NCI-H2107 (cell line): ENCODE data around the gene VHLL.
"Not testable (repeated sequence)": the region's sequence is repeated elsewhere in the genome, so short reads cannot be mapped to it uniquely, and the experiment has no call there.

Source experiments
- DNase-seq: peaks from one replicate; lab custom pipeline; 2025; lab: John Stamatoyannopoulos, UW

The VHLL gene

DNA sequence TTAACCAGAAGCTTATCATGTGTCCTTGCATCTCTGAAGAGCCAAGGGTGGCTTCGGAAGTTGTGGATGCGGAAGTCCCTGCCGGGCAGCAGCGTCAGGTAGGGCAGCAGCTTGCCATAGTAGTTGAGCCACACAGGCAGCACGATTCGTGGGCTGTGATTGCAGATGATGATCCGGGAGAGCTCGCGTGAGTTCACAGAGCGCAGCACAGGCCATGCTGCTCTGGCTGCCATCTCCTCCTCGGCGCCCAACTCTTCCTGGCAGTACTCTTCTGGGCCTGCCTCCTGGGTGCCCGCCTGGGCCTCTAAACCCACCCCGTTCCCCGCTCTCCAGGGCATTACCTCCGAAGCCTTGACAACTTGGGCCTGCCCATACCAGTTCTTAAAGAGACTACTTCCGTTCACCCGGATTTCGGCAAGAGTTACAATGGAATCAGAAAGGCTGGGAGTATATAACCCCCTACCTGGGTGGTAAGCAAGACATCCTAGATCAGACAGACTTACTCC, at the start of gene VHLL:
Gene VHLL (minus strand): TSS at position 456 of the 506 bp plus-strand sequence. CDS start 118 bp downstream, at position 338.
- DNase-seq, result no peak

DNA sequence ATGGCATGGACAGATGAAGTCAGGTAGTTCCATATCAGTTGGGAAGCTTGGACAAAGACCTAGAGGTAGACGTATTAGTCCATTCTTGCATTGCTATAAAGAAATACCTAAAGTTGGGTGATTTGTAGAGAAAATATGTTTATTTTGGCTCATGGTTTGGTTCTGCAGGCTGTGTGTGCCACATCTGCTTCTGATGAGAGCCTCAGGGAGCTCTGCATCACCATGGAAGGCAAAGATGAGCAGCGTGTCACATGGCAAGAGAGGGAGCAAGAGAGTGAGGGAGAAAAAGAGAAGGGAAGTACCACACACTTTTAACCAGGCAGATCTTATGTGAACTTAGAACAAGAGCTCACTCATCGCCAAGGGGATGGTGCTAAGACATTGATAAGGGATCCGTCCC, 48.2 kb upstream of the VHLL start:
- DNase-seq, result no peak

DNA sequence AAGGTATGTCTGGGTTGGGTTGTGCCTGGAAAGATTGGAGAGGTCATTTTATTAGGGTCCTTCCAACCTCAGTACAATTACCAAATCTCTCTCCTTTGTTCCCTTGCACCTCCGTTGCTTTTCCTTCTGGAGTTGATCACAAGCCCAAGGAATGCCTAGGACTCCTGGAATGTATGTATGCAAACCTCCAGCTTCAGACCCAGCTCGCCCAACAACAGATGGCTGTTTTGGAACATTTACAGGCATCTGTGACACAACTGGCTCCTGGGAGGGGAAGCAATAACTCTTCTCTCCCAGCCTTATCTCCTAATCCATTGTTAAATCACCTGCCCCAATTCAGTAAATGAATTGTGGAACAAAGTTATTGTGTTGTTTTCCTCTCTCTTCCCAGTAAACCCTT, 47.5 kb upstream of the VHLL start:
- DNase-seq, result no peak

DNA sequence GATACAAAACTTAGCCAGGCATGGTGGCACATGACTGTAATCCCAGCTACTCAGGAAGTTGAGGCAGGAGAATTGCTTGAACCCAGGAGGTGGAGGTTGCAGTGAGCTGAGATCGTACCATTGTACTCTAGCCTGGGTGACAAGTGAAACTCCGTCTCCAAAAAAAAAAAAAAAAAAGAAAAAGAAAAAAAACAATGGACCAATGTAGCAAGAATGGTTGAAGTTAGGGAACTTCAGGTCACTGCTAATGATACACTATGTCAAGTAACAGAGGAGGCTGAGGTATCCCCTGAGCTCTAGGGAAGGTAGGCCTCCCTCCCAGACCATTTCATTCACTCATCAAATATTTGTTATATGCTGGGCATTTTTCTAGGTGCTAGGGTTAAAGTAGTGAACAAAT, 46.9 kb upstream of the VHLL start:
- DNase-seq, result not testable (repeated sequence)

DNA sequence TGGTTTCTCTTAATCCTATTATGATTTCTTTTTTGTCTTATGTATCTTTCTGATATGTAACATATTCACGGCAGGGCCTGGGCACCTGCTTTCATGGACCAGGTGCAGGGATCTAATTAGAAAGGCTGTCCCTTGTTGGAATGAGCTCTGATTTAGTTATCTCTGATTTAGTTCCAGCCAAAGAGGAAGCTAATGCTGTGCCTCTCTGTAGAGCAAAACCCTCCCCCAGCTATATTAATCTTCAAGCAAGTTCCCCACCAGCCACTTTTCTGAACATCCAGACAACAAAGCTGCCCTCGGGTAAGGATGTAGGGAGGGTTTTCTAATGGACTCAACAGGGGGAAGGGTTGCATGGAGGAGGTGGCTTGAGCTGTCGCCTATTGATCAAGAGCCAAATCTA, 45.3 kb upstream of the VHLL start:
- no peak for DNase-seq

DNA sequence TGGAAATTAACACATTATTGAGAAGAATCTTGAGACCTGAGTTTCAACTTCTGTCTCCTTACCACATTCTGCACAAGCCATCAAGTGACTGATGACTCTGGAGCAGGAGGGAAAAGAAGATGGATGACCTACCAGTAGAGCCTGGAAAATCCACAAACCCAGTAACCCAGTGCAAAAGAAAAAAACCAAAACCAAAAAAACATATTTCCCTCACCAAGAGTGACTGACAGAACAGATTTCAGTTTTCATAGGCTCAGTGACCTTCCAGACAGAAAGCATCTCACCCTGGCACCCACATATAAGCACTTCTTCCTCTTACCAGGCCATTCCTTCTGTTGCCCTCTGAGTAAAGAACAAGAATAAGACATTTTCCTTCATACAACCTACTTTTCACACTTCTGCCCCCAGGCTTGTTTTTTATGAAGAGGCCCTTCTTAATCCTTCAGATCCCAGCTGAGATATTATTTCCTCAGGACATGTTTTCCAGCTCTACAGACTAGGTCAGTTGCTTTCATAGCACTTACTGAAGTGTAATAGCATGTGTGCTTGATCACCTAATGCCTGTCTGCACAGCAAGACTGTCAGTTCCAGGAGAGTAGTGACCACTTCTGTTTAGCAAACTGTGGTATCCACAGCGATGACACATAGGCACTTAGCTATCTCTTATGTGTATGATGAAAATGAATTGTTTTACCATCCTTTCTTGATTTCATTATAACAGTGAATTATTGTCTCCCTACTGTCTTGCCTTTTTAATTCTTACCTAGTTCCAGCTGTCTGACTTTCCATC, 43.3 kb upstream of the VHLL start:
- no peak for DNase-seq

DNA sequence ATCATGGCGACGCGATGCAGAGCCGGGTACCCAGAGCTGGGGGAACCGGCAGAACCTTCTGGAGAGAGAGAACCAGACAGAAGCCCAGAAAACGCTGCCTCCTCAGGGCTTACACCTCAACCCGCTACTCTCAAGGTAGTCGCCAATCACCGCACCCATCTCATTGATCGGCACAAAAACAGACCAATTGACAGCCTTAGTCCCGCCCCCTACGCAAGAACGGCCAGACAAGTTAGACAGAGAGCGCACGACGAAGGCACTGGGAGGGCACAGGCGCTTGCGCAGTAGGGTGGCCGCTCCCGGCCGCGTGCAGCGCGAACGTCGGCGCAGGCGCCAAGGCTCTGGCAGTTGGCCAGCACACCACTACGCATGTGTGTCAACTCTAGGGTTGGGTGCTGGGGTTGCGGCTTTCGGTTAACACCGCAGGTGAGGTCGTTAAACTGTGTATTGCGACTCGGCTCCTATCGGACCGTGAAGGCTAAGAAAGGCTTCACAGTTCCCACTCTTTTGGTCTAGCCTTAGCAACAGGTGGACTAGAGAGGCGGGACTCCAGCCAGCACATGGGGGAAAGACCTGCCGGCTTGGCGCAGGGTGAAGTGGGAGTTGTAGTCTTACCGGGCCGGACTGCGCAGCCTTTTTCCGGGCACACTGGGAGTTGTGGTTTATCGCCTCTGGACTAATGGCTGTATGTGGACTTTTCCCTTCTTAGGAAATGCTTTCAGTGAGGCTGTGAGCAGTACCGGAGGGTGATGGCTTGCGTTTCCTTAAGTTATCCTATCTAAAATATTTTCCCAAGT, 39.3 kb upstream of the VHLL start, which contains the start of the genes CCT3 and TSACC:
Gene CCT3 (minus strand): TSS at position 113 of the 797 bp plus-strand sequence. CDS start 108 bp downstream, at position 5.
Gene TSACC (plus strand): TSS at position 347 of the 797 bp plus-strand sequence. CDS start 1,232 bp downstream, outside the sequence.
- peak; percentile 100 for DNase-seq

DNA sequence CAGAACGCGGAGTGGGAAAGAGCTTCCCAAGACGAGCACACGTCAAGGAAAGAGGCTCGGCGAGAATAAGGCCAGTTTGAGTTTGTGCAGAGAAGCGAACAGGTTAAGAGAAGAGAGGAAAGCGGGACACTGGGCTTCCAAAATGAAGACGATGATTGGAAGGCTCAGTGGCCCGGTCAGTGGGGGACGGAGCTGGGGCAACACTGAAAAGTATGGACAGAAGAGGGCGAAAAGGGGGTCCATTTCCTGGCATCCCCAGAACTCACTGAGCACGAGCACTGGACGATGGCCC, 38.7 kb upstream of the VHLL start:
- no peak for DNase-seq

DNA sequence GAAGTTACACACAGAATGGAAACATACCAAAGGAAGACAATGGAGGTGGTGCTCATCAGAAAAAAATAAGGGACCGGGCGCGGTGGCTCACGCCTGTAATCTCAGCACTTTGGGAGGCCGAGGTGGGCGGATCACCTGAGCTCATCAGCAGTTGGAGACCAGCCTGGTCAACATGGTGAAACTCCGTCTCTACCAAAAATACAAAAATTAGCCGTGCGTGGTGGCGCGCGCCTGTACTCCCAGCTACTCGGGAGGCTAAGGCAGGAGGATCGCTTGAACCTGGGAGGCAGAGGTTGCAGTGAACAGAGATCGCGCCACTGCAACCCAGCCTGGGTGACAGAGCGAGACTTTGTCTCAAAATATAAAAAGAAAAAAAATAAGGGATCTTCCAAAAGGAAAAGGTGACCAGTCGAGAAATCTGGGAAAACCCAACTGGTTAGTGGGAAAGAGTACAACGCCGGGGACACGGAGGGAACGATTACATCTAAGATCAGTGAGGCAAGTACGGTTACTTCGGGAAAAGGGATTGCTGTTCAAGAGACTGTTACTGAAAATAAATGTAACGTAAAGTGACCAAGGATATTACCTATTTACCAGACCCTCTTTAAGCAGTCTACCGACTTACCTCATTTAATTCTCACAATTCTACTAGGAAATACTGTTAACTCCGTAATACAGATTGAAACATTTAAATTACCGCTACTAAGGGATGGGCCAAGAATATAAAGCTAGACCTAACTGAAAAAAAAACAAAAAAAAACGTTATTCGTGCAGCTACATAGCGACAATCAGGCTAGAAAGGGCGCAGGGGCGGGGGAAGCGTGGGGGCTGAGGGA, 38.2 kb upstream of the VHLL start:
- no peak for DNase-seq

DNA sequence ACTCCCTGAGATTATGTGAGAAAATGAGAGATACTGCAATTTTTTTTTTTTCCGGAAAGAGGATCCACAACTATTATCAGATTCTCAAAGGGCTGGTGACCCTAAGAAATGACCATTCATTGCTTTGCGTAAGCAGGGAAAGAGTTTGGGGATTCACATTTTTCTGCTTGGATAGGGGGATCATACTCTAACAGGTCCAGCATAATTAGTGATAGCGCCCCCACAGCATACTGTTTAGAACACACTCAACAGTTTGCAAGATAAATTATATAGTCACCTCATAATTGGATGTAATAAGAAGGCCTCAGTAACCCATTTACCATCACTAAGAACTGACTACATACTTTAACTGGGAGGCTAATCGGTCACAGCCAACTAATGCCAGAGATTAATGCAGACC, 37.1 kb upstream of the VHLL start:
- no peak for DNase-seq

DNA sequence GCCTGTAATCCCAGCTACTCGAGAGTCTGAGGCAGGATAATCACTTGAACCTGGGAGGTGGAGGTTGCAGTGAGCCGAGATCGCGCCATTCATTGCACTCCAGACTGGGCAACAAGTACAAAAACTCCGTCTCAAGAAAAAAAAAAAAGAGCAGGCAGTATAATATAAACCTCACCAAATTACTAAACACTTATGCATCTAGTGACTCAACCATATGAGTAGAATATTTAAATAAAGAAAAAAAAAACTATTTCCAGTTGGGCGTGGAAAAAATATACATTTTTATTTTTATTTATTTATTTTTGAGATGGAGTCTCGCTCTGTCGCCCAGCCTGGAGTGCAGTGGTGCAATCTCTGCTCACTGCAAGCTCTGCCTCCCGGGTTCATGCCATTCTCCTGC, 24.1 kb upstream of the VHLL start:
- DNase-seq, result not testable (repeated sequence)

DNA sequence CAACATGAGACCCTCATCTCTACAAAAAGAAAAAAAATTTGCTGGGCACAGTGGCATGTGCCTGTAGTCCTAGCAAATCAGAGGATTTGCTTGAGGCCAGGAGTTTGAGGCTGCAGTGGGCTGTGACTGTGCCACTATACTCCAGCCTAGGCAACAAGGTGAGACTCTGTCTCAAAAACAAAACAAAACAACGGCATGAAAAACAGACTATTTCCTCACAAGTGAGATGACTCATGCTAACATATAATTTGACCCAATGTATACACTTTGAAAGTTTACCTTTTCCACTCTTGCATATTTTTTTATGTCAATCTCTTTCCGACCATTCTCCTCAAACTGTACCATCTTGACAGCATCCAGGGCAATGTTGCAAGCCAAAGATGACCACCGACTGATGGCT, 21.5 kb upstream of the VHLL start:
- DNase-seq, result no peak

DNA sequence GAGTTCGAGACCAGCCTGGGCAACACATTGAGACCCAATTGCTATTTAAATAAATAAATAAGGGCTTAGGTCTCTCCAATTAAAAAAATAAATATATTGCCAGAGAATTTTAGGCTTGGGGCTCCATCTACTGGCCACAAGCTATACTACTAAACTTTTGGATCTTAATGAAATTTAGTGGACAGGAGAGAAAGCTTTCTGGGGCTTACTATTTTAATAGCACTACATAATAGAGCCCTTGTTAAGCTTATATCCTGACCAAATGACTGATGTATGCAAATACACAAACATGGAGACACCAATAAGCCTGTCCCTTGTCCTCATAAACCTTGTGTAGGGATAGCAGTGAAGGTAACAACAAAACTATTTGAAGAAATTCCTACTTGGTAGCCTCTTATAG, 20.6 kb upstream of the VHLL start:
- DNase-seq, result no peak

DNA sequence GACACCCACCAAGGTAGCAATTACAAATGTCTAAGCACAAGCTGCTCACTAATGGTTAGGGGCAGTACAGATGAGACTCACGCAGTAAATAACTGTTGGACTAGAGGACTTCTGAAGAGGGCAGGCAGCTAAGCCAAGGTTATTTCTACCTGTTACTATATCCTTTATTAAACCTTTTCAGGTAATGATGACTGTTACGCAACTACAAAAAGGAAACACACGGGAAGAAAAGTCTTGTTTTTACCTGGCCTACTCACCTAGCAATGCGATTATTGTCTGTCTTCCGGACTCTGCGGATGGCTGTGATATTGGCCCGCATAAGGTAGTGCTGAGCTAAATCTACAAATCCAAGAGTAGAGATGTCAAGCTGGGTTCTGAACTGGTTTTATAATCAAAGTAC, 17.8 kb upstream of the VHLL start:
- no peak for DNase-seq

DNA sequence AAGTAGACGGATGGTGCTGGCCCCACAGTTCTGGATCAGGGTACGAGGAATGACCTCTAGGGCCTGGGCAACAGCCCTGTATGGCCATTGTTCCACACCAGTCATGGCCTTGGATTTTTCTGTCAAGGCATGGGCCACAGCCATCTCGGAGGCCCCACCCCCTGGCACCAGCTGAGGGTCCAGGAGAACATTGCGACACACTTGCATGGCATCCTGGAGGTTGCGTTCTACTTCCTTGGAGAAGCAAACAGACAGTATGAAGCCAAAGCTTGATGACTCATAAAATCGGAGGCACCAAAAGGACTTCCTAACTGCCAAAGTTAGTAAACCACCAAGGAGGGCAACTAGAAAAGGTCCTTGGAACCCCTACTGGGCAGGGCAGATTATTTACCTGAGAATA, 11.9 kb upstream of the VHLL start:
- DNase-seq, result no peak

DNA sequence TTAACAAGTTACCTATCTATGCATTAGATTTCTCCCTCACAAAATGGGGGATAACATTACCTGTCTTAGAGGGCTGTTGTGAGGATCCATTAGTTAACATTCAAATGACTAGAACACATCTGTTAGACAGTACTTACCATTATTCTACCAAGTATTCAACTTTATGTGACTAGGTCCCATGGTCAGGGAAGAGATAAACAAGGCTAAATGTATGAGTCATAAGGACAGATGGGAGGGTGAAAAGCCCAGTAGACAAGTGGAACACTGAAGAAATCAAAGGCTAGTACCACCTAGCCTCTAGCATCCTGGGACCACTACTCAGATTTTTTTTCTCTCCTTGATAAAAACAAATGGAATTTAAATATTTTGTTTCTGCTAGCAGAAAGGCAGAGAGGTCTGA, 9.0 kb upstream of the VHLL start:
- no peak for DNase-seq

DNA sequence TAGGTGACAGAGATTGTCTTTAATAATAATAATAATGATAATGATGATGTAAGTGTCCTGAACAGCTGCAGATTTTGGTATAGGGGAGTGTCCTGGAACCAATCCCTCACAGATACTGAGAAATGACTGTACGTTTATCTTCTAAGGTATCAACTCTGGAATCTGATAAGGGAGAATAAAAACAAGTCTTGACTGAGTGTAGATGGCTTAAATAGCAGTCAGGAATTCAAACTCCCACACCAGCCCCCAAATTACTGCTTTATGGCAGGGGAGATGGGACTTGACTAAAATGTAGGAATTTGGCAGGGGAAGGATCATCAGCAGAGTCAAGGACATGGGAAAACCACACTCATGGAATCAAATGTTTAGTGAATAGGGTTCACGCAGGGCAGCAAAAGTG, 6.1 kb upstream of the VHLL start:
- no peak for DNase-seq

DNA sequence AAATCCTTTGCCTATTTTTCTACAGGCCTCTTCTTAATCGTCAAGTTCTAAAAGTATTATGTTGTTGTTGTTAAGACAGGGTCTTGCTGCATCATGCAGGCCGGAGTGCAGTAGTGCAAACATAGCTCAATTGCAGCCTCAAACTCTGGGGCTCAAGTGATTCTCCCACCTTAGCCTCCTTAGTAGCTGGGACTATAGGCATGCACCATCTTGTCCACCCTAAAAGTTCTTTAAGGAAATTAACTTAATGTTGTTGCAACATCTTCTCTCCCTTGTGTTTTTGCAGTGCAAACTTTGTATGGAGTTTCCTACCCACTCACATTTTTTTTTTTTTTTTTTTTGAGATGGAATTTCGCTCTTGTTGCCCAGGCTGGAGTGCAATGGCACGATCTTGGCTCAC, 4.1 kb upstream of the VHLL start:
- DNase-seq, result no peak

DNA sequence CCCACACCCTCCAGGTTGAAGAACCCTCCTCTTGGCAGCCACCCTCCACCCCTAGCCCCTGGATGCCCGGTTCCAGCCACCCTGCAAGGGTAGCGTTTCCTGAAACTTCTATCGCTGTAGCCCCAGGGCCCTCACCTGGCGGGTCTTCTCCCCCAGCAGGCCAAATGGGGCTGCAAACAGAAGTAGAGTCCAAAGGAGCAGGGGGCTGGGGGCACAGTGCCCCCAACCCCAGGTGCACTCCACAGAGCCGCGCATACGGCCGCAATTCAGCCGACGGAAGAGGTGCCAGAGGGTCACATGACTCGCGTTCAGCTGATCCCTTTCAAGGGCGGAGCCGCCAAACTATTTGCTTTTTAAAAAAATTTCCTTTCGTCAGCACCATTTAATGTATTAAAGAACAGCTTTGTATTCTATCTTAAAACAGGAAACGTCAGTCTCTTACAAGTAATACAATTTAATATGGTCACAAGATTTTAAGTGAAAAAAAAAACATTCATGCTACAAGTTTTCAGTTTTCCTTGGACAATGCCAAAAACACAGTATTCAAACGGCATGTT, 3.6 kb downstream of the VHLL start, which contains the start of gene GLMP:
Gene GLMP (minus strand): TSS at position 289 of the 557 bp plus-strand sequence. CDS start 34 bp downstream, at position 255.
- DNase-seq, result no peak

DNA sequence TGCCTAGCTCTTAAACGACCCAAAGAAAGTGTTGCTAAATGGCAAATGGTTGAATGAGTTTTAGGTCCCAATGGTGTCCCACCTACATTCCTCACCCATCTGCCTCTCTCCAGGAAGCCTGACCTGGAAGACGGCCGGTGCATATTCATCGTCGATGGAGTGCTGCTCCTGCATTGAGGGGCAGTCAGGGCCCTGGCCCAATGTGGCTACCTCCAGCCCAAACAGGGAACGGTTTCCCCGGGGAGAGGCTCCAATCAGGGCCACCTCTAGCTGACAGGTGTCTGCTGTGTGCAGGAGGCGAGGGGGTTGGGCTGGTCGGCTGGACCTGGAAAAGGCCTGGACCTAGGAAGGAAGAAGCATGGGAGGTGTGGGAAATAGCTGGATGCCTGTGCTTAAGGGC, 5.2 kb downstream of the VHLL start:
- DNase-seq, result no peak

DNA sequence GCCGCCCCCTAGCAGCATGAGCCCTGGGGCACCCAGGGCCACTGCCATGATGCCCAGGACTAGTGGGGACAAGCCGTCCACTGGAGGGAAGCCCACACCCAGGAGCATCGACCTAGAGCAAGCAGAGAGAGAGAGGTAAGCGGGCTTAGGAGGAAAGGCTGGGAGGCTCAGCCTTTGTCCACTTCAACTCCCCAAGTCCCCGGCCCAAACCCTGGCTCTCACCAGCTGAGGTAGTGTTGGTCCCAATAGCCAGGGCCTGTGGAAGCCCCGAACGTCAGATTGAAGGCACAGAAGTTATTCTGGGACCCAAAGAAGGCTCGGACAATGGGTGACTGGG, 6.0 kb downstream of the VHLL start:
- DNase-seq, result no peak
